ENCODE data around the gene ZNF785. TPM values are rescaled to one million over a fixed set of nuclear protein-coding genes. Genes with fewer than 3 reads are reported as not detected.

The ZNF785 gene
- total and polyA plus RNA-seq, 2 donors (not counting 3 experiments of a cell fraction or from before 2014, with no cell fraction given): 7.8 to 21.9 TPM

DNA sequence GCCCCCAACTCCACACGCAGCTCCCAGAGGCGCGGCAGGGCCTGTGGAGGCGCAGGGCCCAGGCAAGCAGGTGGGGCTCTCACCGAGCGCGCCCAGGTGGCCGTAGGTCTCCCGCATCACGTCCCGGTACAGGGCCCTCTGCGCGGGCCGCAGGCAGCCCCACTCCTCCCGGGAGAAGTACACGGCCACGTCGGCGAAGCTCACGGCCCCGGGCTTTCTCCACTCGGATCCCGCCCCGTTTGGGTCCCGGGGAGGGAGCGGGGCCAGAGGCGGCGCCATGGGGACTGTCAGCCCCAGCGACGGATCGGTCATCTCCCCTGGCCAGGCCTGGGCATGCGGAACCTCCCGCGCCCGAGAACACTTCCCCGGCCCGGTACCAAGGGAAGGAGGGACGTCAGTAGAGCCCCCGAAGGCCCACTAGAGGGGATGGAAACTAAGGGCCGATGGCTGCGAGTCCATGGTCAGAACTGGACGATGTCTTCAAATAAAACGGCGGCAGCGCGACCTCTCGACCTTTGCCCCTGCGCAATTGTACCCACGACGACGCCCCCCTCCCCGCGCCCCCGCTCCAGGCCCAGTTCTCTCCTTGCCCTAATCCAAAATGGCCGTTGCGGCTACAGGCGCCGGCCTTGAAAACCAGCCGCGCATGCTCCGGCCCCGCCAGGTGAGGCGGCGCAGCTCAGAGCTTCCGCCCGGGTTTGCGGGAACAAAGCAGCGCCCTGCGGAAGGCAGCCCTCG, 51.0 kb downstream of the ZNF785 start, which contains the start of gene ZNF747:
Gene ZNF747, minus strand, starts transcription at position 491 of the 738 bp plus-strand sequence. Its CDS starts 179 bp downstream, at position 312.
- ChIA-PET POLR2A (interaction anchor here (0.7 to 1.8 kb wide), 2 partner anchors 23 to 483 kb away, joined by 3 to 13 read pairs; partner anchors contain the start of gene ZNF764), CTCF (interaction anchor here (0.6 to 2.8 kb wide), 15 partner anchors 7 to 119 kb away, joined by 3 to 30 read pairs (median 6); partner anchors contain the start of genes DCTPP1, ZNF689 and ZNF764)
- H3K79me2 ChIP-seq (ENCODE audit: control insufficient read depth, insufficient read depth, low read length): peaks cover 2% of the 10 kb centered on the region
- dilution Hi-C loops (cut with MboI; ENCODE audit: extremely low pct_ligation_motif_present, low sequenced_read_pairs): no loop called here
- FAIRE-seq (peak; percentile 90), DNase-seq (ENCODE audit: low read depth, low spot score) (peak; percentile 86)
- peak within 1 kb of the TSS; percentile 78 for H3K4me2 ChIP-seq (ENCODE audit: insufficient read depth, low read length)
- H3K36me3 ChIP-seq (ENCODE audit: control insufficient read depth in 2 of 2, extremely low read depth in 1 of 2, insufficient read depth in 2 of 2, low read length in 2 of 2): peaks cover 0 to 2% of the 10 kb centered on the region in 2 experiments
- H3K9ac ChIP-seq (replicated peaks; ENCODE audit: extremely low read depth, insufficient read depth, low read length): peak within 1 kb of the TSS; percentile 90
- H3K27me3 ChIP-seq (ENCODE audit: control insufficient read depth in 2 of 2, insufficient read depth in 2 of 2, low read length in 2 of 2): no peaks in the 10 kb centered on the region
- H3K4me3 ChIP-seq (replicated peaks in 1 of 3; ENCODE audit: insufficient read depth in 1 of 3, low read depth in 1 of 3, low read length in 3 of 3): peak within 1 kb of the TSS; percentile 62 to 76 (median 67)
- peaks cover 14% of the 10 kb centered on the region for H3K4me1 ChIP-seq (ENCODE audit: control insufficient read depth, extremely low read depth, insufficient read depth, low read length)
- H3K9me3 ChIP-seq (replicated peaks; ENCODE audit: control insufficient read depth, insufficient read depth, low read length): no peaks in the 10 kb centered on the region
- H3K9me1 ChIP-seq (replicated peaks; ENCODE audit: control insufficient read depth, extremely low read depth, insufficient read depth, low read length): no peaks in the 10 kb centered on the region
- H2AFZ ChIP-seq (ENCODE audit: low read depth, low read length): peak within 1 kb of the TSS; percentile 98
- H4K20me1 ChIP-seq (replicated peaks; ENCODE audit: control insufficient read depth, extremely low read depth, insufficient read depth, low read length): no peaks in the 10 kb centered on the region
- TF ChIP-seq FOS (IDR thresholded peaks at IDR 0.05; ENCODE audit: borderline replicate concordance, insufficient read depth, low read length) (peak; percentile 6), POLR2AphosphoS5 (IDR thresholded peaks at IDR 0.05; ENCODE audit: insufficient read depth, low read depth, low read length) (peak; percentile 73), EZH2 (IDR thresholded peaks at IDR 0.05; ENCODE audit: borderline replicate concordance, low read depth, low read length, severe bottlenecking) (no peak), POLR2A (IDR thresholded peaks at IDR 0.05; ENCODE audit: low read depth, low read length) (peak; percentile 76)
- TF ChIP-seq, protein P1, sequence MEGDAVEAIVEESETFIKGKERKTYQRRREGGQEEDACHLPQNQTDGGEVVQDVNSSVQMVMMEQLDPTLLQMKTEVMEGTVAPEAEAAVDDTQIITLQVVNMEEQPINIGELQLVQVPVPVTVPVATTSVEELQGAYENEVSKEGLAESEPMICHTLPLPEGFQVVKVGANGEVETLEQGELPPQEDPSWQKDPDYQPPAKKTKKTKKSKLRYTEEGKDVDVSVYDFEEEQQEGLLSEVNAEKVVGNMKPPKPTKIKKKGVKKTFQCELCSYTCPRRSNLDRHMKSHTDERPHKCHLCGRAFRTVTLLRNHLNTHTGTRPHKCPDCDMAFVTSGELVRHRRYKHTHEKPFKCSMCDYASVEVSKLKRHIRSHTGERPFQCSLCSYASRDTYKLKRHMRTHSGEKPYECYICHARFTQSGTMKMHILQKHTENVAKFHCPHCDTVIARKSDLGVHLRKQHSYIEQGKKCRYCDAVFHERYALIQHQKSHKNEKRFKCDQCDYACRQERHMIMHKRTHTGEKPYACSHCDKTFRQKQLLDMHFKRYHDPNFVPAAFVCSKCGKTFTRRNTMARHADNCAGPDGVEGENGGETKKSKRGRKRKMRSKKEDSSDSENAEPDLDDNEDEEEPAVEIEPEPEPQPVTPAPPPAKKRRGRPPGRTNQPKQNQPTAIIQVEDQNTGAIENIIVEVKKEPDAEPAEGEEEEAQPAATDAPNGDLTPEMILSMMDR (IDR thresholded peaks at IDR 0.05; ENCODE audit: extremely low read depth in 1 of 2, insufficient read depth in 1 of 2, low read depth in 1 of 2, low read length in 2 of 2): no peak
- peak within 1 kb of the TSS; percentile 76 for H3K27ac ChIP-seq (ENCODE audit: insufficient read depth, low read depth, low read length)
- BruUV-seq (replicated peaks): TSS peak; percentile 24
- intact Hi-C loops (cut with micrococcal nuclease): loop anchor here (1.0 to 2.0 kb wide), 2 partner anchors 24 to 90 kb away; partner anchors contain the start of genes SEPHS2 and ZNF764
